Natural killer cell (primary cell): ENCODE results near the gene NMT2. TPM values are rescaled to one million over a fixed set of nuclear protein-coding genes. Genes with fewer than 3 reads are reported as not detected.
A peak's percentile ranks its signal among the peaks of the same experiment; 100 is the strongest.

Experiments
- ATAC-seq, 3 donors: fragments of 150-1000 bp in 2 of 3; fragments of 200-7000 bp in 1 of 3; cut with Tn5 transposase; 1 replicate in 1 of 3; 2 replicates in 2 of 3; pipeline ENCODE4 v1.10.0; 2021; ENCODE audit warnings: mild to moderate bottlenecking in 2 of 3, moderate library complexity in 2 of 3
- DNase-seq, 2 donors: peaks; one replicate each; pipeline versions ENCODE4 v3.0.0 to v3.0.0-alpha.2; 2013 to 2021; ENCODE audit warnings: mixed read lengths in 1 of 2
- H3K27ac ChIP-seq: one replicate; pipeline ENCODE4 v1.5.1; 2013; ENCODE audit warnings: mild to moderate bottlenecking, low read length
- H3K27me3 ChIP-seq: one replicate; pipeline ENCODE4 v1.6.1; 2013; ENCODE audit warnings: low read length; ENCODE audit not compliant: control insufficient read depth, insufficient read depth
- H3K36me3 ChIP-seq: one replicate; pipeline ENCODE4 v1.6.1; 2013; ENCODE audit warnings: low read length; ENCODE audit not compliant: control insufficient read depth, insufficient read depth
- H3K4me1 ChIP-seq: one replicate; pipeline ENCODE4 v1.6.1; 2013; ENCODE audit warnings: low read length; ENCODE audit not compliant: control insufficient read depth, insufficient read depth
- H3K4me3 ChIP-seq: one replicate; pipeline ENCODE4 v1.5.1; 2013; ENCODE audit warnings: low read length
- H3K9me3 ChIP-seq: one replicate; pipeline ENCODE4 v1.6.1; 2013; ENCODE audit warnings: low read length; ENCODE audit not compliant: control insufficient read depth, insufficient read depth
- H3K27ac Mint-ChIP-seq, 2 donors: one replicate each; pipeline ENCODE4 v1.8.0; 2022; ENCODE audit warnings: mild to moderate bottlenecking in 2 of 2, mixed read lengths in 2 of 2, moderate library complexity in 1 of 2
- H3K27me3 Mint-ChIP-seq, 2 donors: one replicate each; pipeline ENCODE4 v1.8.0; 2022; ENCODE audit warnings: low read depth in 2 of 2, mixed read lengths in 2 of 2
- H3K36me3 Mint-ChIP-seq: one replicate; pipeline ENCODE4 v1.8.0; 2022; ENCODE audit warnings: mixed read lengths
- H3K4me1 Mint-ChIP-seq, 2 donors: one replicate each; pipeline ENCODE4 v1.8.0; 2022; ENCODE audit warnings: mixed read lengths in 2 of 2
- H3K4me3 Mint-ChIP-seq: one replicate; pipeline ENCODE4 v1.8.0; 2022; ENCODE audit warnings: mild to moderate bottlenecking, moderate library complexity, mixed read lengths
- H3K9me3 Mint-ChIP-seq, 2 donors: one replicate each; pipeline ENCODE4 v1.8.0; 2022; ENCODE audit warnings: mixed read lengths in 2 of 2
- CTCF ChIP-seq: fragments of 200-600 bp; IDR thresholded peaks from one replicate; pipeline ENCODE4 v1.8.0; 2022; ENCODE audit warnings: antibody characterized with exemption
- WGBS: methylation state at CpG from one replicate; pipeline ENCODE4 v1.1.7; 2013; ENCODE audit warnings: missing lambda C conversion rate; ENCODE audit not compliant: insufficient coverage; 5-methylcytosine and 5-hydroxymethylcytosine counted together
- intact Hi-C: fragments of 100-400 bp; cut with micrococcal nuclease; formaldehyde crosslinking; loops from one replicate; pipeline ENCODE4 v1.14.2; 2022
- total RNA-seq, 4 donors: library from RNA; stranded (reverse); fragments of 120-200 nt in 1 of 4; gene quantifications; one replicate each; pipeline versions ENCODE4 v1.2.3 to v1.2.4, GENCODE V29; 2013 to 2022

Gene NMT2
- 10 to 100 TPM; 18.9 to 34.9 (median 28.8) TPM for total RNA-seq
- 42.5 TPM for total RNA-seq (2013)

GRCh38 chr10:15168291-15168785 lies at the start of gene NMT2:
Gene NMT2, minus strand, starts transcription at chr10:15168693. Its CDS starts 81 bp downstream, at chr10:15168612.
- peak within 1 kb of the TSS; percentile 96 for H3K4me3 Mint-ChIP-seq
- intact Hi-C loops, result loop anchor here (2.0 to 5.0 kb wide), 2 partner anchors 71 to 214 kb away; partner anchors contain the start of genes DCLRE1C and RPP38
- under 1% methylated on average over 58 of the region's 70 CpGs for WGBS
- H3K36me3 ChIP-seq, result no peaks in the 10 kb centered on the region
- no peaks in the 10 kb centered on the region for H3K9me3 ChIP-seq
- peak; percentile 71 to 89 (median 77) for ATAC-seq
- H3K4me3 ChIP-seq, result peak within 1 kb of the TSS; percentile 67
- H3K4me1 ChIP-seq, result peaks cover 23% of the 10 kb centered on the region
- no peaks in the 10 kb centered on the region for H3K27me3 ChIP-seq
- H3K27ac Mint-ChIP-seq, result peak within 1 kb of the TSS; percentile 90 to 93
- H3K4me1 Mint-ChIP-seq, result peaks cover 49 to 53% of the 10 kb centered on the region in 2 donors
- H3K27ac ChIP-seq, result peak within 1 kb of the TSS; percentile 54
- H3K36me3 Mint-ChIP-seq, result no peaks in the 10 kb centered on the region
- no peaks in the 10 kb centered on the region for H3K9me3 Mint-ChIP-seq
- peak; percentile 21 for TF ChIP-seq CTCF
- H3K27me3 Mint-ChIP-seq, result no peaks in the 10 kb centered on the region
- DNase-seq, result peak in 1 of 2 donors; percentile 78

DNA sequence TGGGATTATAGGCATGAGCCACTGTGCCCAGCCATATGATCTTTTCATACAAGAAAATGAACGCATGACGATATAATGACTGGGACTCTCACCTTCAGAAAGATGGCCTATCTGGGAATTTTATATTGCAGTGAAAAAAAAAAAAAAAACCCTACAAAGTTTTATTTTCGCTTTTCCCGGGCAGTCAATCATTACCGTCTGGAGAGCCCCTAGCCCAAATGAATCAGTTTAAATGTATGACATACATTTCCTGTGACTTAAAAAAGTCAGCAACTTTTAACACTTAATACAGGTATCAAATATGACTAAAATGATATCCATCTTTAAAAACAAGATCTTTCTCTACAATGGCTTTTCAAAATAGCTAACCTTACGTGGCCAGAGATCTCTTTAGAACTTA lies 48.2 kb upstream of the NMT2 start:
- Histone ChIP-seq H3K36me3 (no peaks in the 10 kb centered on the region), H3K9me3 (no peaks in the 10 kb centered on the region), H3K27ac (no peak overlapping the region), H3K4me3 (no peak overlapping the region), H3K27me3 (no peaks in the 10 kb centered on the region), H3K4me1 (no peaks in the 10 kb centered on the region)
- no peak overlapping the region for H3K4me3 Mint-ChIP-seq
- H3K27ac Mint-ChIP-seq, result no peak overlapping the region
- no peak for ATAC-seq
- intact Hi-C loops, result no loop called here
- WGBS, result 83% methylated on average over 5 of the region's 6 CpGs
- DNase-seq, result no peak
- no peak for TF ChIP-seq CTCF
- H3K4me1 Mint-ChIP-seq, result no peaks in the 10 kb centered on the region
- H3K27me3 Mint-ChIP-seq, result no peaks in the 10 kb centered on the region
- no peaks in the 10 kb centered on the region for H3K9me3 Mint-ChIP-seq
- H3K36me3 Mint-ChIP-seq, result no peaks in the 10 kb centered on the region

- H3K27me3 ChIP-seq, result no peaks in the 10 kb centered on the region
- H3K4me3 ChIP-seq, result no peak overlapping the region
- Mint-ChIP-seq H3K4me3 (no peak overlapping the region), H3K9me3 (no peaks in the 10 kb centered on the region), H3K27me3 (no peaks in the 10 kb centered on the region), H3K36me3 (no peaks in the 10 kb centered on the region), H3K4me1 (peaks cover 8% of the 10 kb centered on the region in 2 donors), H3K27ac (no peak overlapping the region)
- 92% methylated on average over 17 of the region's 17 CpGs for WGBS
- TF ChIP-seq CTCF, result no peak
- intact Hi-C loops, result no loop called here
- H3K4me1 ChIP-seq, result peaks cover 11% of the 10 kb centered on the region
- no peak overlapping the region for H3K27ac ChIP-seq
- no peaks in the 10 kb centered on the region for H3K36me3 ChIP-seq
- ATAC-seq, result no peak
- H3K9me3 ChIP-seq, result no peaks in the 10 kb centered on the region
- DNase-seq, result no peak
These were observed 45.7 kb upstream of the NMT2 start for GRCh38 chr10:15214237-15214636.

DNA sequence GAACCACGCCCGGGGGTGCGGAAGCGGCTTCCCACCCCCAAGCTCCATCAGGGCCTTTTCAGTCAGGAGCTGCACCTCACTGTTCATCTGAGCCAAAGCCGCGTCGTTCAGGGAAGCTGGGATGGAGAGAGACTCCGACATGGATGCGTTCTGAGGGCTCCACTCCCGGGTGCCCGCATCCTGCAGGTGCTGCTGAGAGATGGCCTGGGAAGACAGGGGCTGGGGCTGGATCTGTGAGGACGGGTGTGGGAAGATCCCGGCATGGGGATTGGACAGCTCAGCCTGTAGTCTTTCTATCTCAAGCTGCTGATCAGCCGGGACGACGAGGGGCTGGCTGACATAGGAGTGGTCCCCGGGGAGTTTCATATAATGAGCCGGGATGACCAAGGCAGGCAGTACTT lies 45.0 kb upstream of the NMT2 start:
- intact Hi-C loops, result no loop called here
- Histone ChIP-seq H3K27me3 (no peaks in the 10 kb centered on the region), H3K4me1 (peaks cover 14% of the 10 kb centered on the region), H3K9me3 (no peaks in the 10 kb centered on the region), H3K27ac (no peak overlapping the region), H3K36me3 (no peaks in the 10 kb centered on the region), H3K4me3 (no peak overlapping the region)
- ATAC-seq (no peak), DNase-seq (no peak)
- no peak overlapping the region for H3K4me3 Mint-ChIP-seq
- TF ChIP-seq CTCF, result no peak
- no peaks in the 10 kb centered on the region for H3K36me3 Mint-ChIP-seq
- H3K4me1 Mint-ChIP-seq, result peaks cover 12 to 14% of the 10 kb centered on the region in 2 donors
- H3K27ac Mint-ChIP-seq, result no peak overlapping the region
- H3K27me3 Mint-ChIP-seq, result no peaks in the 10 kb centered on the region
- H3K9me3 Mint-ChIP-seq, result no peaks in the 10 kb centered on the region
- WGBS, result 94% methylated on average over 18 of the region's 18 CpGs
